ENCODE data around the gene DLG5. TPM values are rescaled to one million over a fixed set of nuclear protein-coding genes. Genes with fewer than 3 reads are reported as not detected.

Gene DLG5
- total and polyA plus RNA-seq, 10 of the 15 experiments (the other 5 are each of a cell fraction or from before 2014, with no cell fraction given): 0.18 to 6.6 (median 2.7) TPM

DNA sequence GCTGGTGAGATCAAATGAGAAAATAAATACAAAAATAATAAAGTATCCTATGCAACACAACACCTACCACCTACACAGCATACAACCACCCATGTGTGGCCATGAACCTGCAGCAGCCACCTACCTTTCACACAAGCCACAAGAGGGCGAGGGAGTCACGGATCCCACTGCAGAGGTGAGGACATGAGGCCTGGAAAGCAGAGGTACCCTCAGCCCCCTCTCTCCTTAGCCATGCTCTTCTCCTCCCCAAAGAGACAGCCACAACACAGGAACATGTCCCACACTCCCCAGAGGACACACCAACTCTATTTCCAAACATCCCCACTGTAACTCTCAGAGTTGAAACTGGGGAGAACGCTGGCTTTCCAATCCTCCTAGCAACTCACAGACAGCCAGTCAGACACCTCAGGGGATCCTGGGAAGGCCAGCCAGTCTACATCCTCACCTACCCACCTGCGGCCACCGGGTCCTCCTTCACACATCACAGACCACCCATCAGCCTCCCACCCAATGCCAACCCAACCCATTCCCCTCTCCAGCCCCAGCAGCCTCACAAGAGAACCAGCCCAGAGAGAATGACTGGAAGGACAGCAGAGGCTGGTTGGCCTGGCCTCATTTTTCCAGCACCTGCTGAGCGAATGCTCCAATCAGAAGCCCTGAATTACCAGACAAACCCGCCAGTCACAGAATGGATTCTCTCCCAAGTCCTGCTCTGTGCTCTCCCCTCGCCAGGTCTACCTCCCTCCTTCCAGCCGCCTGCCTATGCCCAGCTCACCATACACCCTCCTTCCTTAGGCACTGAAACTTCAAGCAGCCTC, 18.4 kb downstream of the DLG5 start:
- H3K4me3 ChIP-seq: no peak overlapping the region
- H3K9ac ChIP-seq (ENCODE audit: control insufficient read depth, insufficient read depth, low read length): no peak overlapping the region
- in situ Hi-C loops (cut with MboI) (no loop called here), intact Hi-C loops (cut with micrococcal nuclease; ENCODE audit: unreplicated experiment) (no loop called here)
- H3K4me2 ChIP-seq (ENCODE audit: control insufficient read depth, insufficient read depth): no peak overlapping the region
- H2AFZ ChIP-seq (ENCODE audit: control insufficient read depth, low read depth, low read length): no peak overlapping the region; the same call in 1 of the 2 replicates
- no peaks in the 10 kb centered on the region for H3K36me3 ChIP-seq (ENCODE audit: control insufficient read depth in 2 of 2, insufficient read depth in 2 of 2, low read length in 1 of 2)
- ChIA-PET SMC1A (ENCODE audit: uncharacterized antibody, unreplicated experiment) (no interaction called here), CTCF (interaction anchor here (0.9 to 1.0 kb wide), 2 partner anchors 138 to 188 kb away, joined by 3 read pairs; no protein-coding TSS in a partner anchor), POLR2A (no interaction called here), RAD21 (ENCODE audit: unreplicated experiment) (no interaction called here)
- no peak overlapping the region for H3K27ac ChIP-seq (ENCODE audit: control insufficient read depth, insufficient read depth)
- FAIRE-seq (no peak), ATAC-seq (peak; percentile 84), DNase-seq (ENCODE audit: low read depth, low spot score) (no peak)
- H4K20me1 ChIP-seq (ENCODE audit: control insufficient read depth, insufficient read depth): no peaks in the 10 kb centered on the region
- H3K9me3 ChIP-seq (replicated peaks; ENCODE audit: control insufficient read depth, insufficient read depth, low read length): no peaks in the 10 kb centered on the region
- WGBS (ENCODE audit: insufficient coverage, insufficient replicate concordance, low lambda C conversion rate, missing lambda C conversion rate): 42% methylated on average over 9 of the region's 9 CpGs
- BruUV-seq (replicated peaks): no TSS peak
- no peaks in the 10 kb centered on the region for H3K79me2 ChIP-seq (ENCODE audit: control insufficient read depth, insufficient read depth, low read length)
- no peaks in the 10 kb centered on the region for H3K4me1 ChIP-seq (ENCODE audit: control insufficient read depth, insufficient read depth, low read length)
- H3K27me3 ChIP-seq (replicated peaks in 1 of 2; ENCODE audit: control insufficient read depth in 2 of 2, insufficient read depth in 2 of 2, low read length in 1 of 2): no peaks in the 10 kb centered on the region
- TF ChIP-seq KLF5 (IDR thresholded peaks at IDR 0.05; ENCODE audit: partially characterized antibody) (no peak), NR2F1 (conservative IDR thresholded peaks at IDR 0.05) (no peak), CHD1 (IDR thresholded peaks at IDR 0.05; ENCODE audit: low read depth, low read length) (no peak), CTCF (IDR thresholded peaks at IDR 0.05 in 2 of 3, conservative IDR thresholded peaks at IDR 0.05 in 1 of 3; ENCODE audit: control insufficient read depth in 2 of 3, extremely low read depth in 1 of 3, insufficient read depth in 1 of 3, low read depth in 3 of 3, low read length in 3 of 3) (peak; percentile 39 to 46 (median 45); a peak in 5 of 6 replicates), JUND (IDR thresholded peaks at IDR 0.05; ENCODE audit: low read depth, low read length) (no peak), RAD21 (IDR thresholded peaks at IDR 0.05; ENCODE audit: insufficient read depth, low read depth, low read length) (peak; percentile 40), SP1 (IDR thresholded peaks at IDR 0.05; ENCODE audit: low read depth, low read length) (no peak), ZNF384 (IDR thresholded peaks at IDR 0.05; ENCODE audit: borderline replicate concordance, low read depth, low read length) (no peak), RFX5 (IDR thresholded peaks at IDR 0.05; ENCODE audit: low read depth, low read length) (no peak), MTA3 (IDR thresholded peaks at IDR 0.05; ENCODE audit: borderline replicate concordance, low read length) (no peak), IRF4 (IDR thresholded peaks at IDR 0.05; ENCODE audit: low read depth, low read length) (no peak), SKIL (IDR thresholded peaks at IDR 0.05; ENCODE audit: low read depth, poor library complexity, severe bottlenecking) (no peak), SIN3A (IDR thresholded peaks at IDR 0.05; ENCODE audit: low read depth, low read length) (no peak), CHD4 (IDR thresholded peaks at IDR 0.05) (no peak), BCLAF1 (IDR thresholded peaks at IDR 0.05) (no peak)
- TF ChIP-seq, protein P1, sequence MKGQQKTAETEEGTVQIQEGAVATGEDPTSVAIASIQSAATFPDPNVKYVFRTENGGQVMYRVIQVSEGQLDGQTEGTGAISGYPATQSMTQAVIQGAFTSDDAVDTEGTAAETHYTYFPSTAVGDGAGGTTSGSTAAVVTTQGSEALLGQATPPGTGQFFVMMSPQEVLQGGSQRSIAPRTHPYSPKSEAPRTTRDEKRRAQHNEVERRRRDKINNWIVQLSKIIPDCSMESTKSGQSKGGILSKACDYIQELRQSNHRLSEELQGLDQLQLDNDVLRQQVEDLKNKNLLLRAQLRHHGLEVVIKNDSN (IDR thresholded peaks at IDR 0.05; ENCODE audit: borderline replicate concordance, extremely low read length, insufficient read depth, low read depth, low read length): no peak
